ENCODE measurements around the gene FGFBP2.
A peak's percentile ranks its signal among the peaks of the same experiment; 100 is the strongest.

Gene FGFBP2

GRCh38 chr4:15963001-15963451 is at the start of gene FGFBP2:
FGFBP2 (minus strand) TSS chr4:15963175; CDS start chr4:15963129, 46 bp downstream.
- TF ChIP-seq KLF10 (tag by site-specific recombination; IDR thresholded peaks at IDR 0.05) (no peak), ZNF654 (tag by site-specific recombination; IDR thresholded peaks at IDR 0.05; ENCODE audit: low read depth) (peak; percentile 12; the same call in 1 of the 2 replicates), ZNF561 (tag by site-specific recombination; IDR thresholded peaks at IDR 0.05; ENCODE audit: borderline replicate concordance) (no peak)
- POLR2A ChIA-PET, result no interaction called here
- no peak within 1 kb of the TSS for H3K4me3 ChIP-seq (ENCODE audit: low read depth, low read length)
- H3K36me3 ChIP-seq (ENCODE audit: control insufficient read depth in 2 of 2, insufficient read depth in 1 of 2, low read length in 2 of 2), result no peaks in the 10 kb centered on the region
- no peaks in the 10 kb centered on the region for H3K4me1 ChIP-seq (ENCODE audit: control insufficient read depth, insufficient read depth, low read length)
- no peak within 1 kb of the TSS for H3K27ac ChIP-seq (ENCODE audit: extremely low read depth, low read depth, low read length)
- no peaks in the 10 kb centered on the region for H3K9me3 ChIP-seq (ENCODE audit: control insufficient read depth, insufficient read depth, low read depth, low read length)
- CTCF ChIA-PET, result interaction anchor here (0.6 to 1.8 kb wide), 7 partner anchors 35 to 304 kb away, joined by 3 to 12 read pairs (median 4); no protein-coding TSS in a partner anchor

GRCh38 chr4:16011173-16011572 is 48.2 kb upstream of the FGFBP2 start:
- Histone ChIP-seq H3K4me3 (ENCODE audit: low read depth, low read length) (no peak overlapping the region), H3K9me3 (ENCODE audit: control insufficient read depth, insufficient read depth, low read depth, low read length) (no peaks in the 10 kb centered on the region), H3K36me3 (ENCODE audit: control insufficient read depth in 2 of 2, insufficient read depth in 1 of 2, low read length in 2 of 2) (no peaks in the 10 kb centered on the region), H3K4me1 (ENCODE audit: control insufficient read depth, insufficient read depth, low read length) (no peaks in the 10 kb centered on the region), H3K27ac (ENCODE audit: extremely low read depth, low read depth, low read length) (no peak overlapping the region)
- POLR2A ChIA-PET, result no interaction called here
- TF ChIP-seq ELK4 (IDR thresholded peaks at IDR 0.05; ENCODE audit: borderline replicate concordance, low read depth, low read length) (no peak), ZNF488 (tag by site-specific recombination; IDR thresholded peaks at IDR 0.05) (no peak), SCRT1 (tag by site-specific recombination; IDR thresholded peaks at IDR 0.05; ENCODE audit: borderline replicate concordance) (no peak), ZNF560 (tag by site-specific recombination; IDR thresholded peaks at IDR 0.05; ENCODE audit: borderline replicate concordance) (no peak), ZNF10 (tag by site-specific recombination; IDR thresholded peaks at IDR 0.05) (no peak), ZNF704 (tag by site-specific recombination; IDR thresholded peaks at IDR 0.05) (no peak), ZNF513 (tag by site-specific recombination; IDR thresholded peaks at IDR 0.05) (no peak), ZBTB26 (tag by site-specific recombination; optimal IDR thresholded peaks at IDR 0.05) (no peak), ZNF629 (tag by site-specific recombination; IDR thresholded peaks at IDR 0.05) (no peak), SALL2 (tag by site-specific recombination; IDR thresholded peaks at IDR 0.05; ENCODE audit: borderline replicate concordance) (no peak), ZNF404 (tag by site-specific recombination; IDR thresholded peaks at IDR 0.05) (no peak), ZNF707 (tag by site-specific recombination; IDR thresholded peaks at IDR 0.05) (no peak), ZNF274 (IDR thresholded peaks at IDR 0.05; ENCODE audit: low read length) (no peak), ZNF274 (tag by site-specific recombination; IDR thresholded peaks at IDR 0.05; ENCODE audit: borderline replicate concordance) (no peak), ZNF354C (tag by site-specific recombination; IDR thresholded peaks at IDR 0.05; ENCODE audit: borderline replicate concordance, low read depth) (no peak)
- CTCF ChIA-PET, result interaction anchor here (0.8 kb wide), 1 partner anchor 253 kb away, joined by 5 read pairs; no protein-coding TSS in a partner anchor
